ENCODE results near the gene LAMA2. TPM values are rescaled to one million over a fixed set of nuclear protein-coding genes. Genes with fewer than 3 reads are reported as not detected.

Gene LAMA2
- total and polyA plus RNA-seq, 2 donors (not counting 3 experiments of a cell fraction or from before 2014, with no cell fraction given), result 0.51 to 0.75 TPM

DNA sequence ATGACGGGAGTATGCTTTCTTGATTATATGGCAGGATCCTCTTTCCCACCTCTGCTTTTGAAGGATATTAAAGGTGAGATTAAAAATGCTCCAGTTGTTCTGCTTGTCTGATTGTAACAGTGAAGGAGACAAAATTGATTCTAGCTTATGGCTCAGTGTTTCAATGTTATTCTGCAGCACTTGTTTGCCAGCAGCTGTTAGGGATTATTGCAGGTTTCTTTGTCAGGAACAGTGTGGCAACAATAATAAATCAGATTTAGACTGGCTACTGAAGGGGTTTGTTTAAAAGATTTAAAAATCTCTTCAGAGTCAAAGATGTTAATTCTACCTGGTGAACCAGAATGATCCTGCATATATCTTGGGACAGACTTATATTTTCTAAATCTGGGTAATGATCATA is 126.9 kb downstream of the LAMA2 start:
- no peaks in the 10 kb centered on the region for H3K9me1 ChIP-seq (replicated peaks; ENCODE audit: control insufficient read depth, extremely low read depth, insufficient read depth, low read length)
- no TSS peak for BruUV-seq (replicated peaks)
- TF ChIP-seq MYC (IDR thresholded peaks at IDR 0.05; ENCODE audit: low read depth, low read length), result no peak
- TF ChIP-seq JUN (IDR thresholded peaks at IDR 0.05; ENCODE audit: borderline replicate concordance, insufficient read depth, insufficient read length, low read depth), result no peak
- TF ChIP-seq, protein P1, sequence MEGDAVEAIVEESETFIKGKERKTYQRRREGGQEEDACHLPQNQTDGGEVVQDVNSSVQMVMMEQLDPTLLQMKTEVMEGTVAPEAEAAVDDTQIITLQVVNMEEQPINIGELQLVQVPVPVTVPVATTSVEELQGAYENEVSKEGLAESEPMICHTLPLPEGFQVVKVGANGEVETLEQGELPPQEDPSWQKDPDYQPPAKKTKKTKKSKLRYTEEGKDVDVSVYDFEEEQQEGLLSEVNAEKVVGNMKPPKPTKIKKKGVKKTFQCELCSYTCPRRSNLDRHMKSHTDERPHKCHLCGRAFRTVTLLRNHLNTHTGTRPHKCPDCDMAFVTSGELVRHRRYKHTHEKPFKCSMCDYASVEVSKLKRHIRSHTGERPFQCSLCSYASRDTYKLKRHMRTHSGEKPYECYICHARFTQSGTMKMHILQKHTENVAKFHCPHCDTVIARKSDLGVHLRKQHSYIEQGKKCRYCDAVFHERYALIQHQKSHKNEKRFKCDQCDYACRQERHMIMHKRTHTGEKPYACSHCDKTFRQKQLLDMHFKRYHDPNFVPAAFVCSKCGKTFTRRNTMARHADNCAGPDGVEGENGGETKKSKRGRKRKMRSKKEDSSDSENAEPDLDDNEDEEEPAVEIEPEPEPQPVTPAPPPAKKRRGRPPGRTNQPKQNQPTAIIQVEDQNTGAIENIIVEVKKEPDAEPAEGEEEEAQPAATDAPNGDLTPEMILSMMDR (IDR thresholded peaks at IDR 0.05; ENCODE audit: extremely low read depth in 1 of 2, insufficient read depth in 1 of 2, low read depth in 1 of 2, low read length in 2 of 2), result no peak
- TF ChIP-seq POLR2A (IDR thresholded peaks at IDR 0.05; ENCODE audit: low read depth, low read length), result no peak
- TF ChIP-seq FOS (IDR thresholded peaks at IDR 0.05; ENCODE audit: borderline replicate concordance, insufficient read depth, low read length), result no peak
- TF ChIP-seq, protein P2, sequence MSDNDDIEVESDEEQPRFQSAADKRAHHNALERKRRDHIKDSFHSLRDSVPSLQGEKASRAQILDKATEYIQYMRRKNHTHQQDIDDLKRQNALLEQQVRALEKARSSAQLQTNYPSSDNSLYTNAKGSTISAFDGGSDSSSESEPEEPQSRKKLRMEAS (IDR thresholded peaks at IDR 0.05; ENCODE audit: insufficient read depth, insufficient read length), result no peak
- no peak overlapping the region for H2AFZ ChIP-seq (ENCODE audit: low read depth, low read length)
- dilution Hi-C loops (cut with MboI; ENCODE audit: extremely low pct_ligation_motif_present, low sequenced_read_pairs), result no loop called here
- no peaks in the 10 kb centered on the region for H4K20me1 ChIP-seq (replicated peaks; ENCODE audit: control insufficient read depth, extremely low read depth, insufficient read depth, low read length)
- intact Hi-C loops (cut with micrococcal nuclease), result no loop called here
- FAIRE-seq, result no peak
- no peaks in the 10 kb centered on the region for H3K4me1 ChIP-seq (ENCODE audit: control insufficient read depth, extremely low read depth, insufficient read depth, low read length)
- peaks cover 2 to 4% of the 10 kb centered on the region in 2 experiments for H3K27me3 ChIP-seq (ENCODE audit: control insufficient read depth in 2 of 2, insufficient read depth in 2 of 2, low read length in 2 of 2)
- no peaks in the 10 kb centered on the region for H3K79me2 ChIP-seq (ENCODE audit: control insufficient read depth, insufficient read depth, low read length)
- no peaks in the 10 kb centered on the region for H3K9me3 ChIP-seq (replicated peaks; ENCODE audit: control insufficient read depth, insufficient read depth, low read length)
- H3K4me3 ChIP-seq (replicated peaks in 1 of 3; ENCODE audit: insufficient read depth in 1 of 3, low read depth in 1 of 3, low read length in 3 of 3), result no peak overlapping the region
- no peak overlapping the region for H3K27ac ChIP-seq (ENCODE audit: insufficient read depth, low read depth, low read length)
- CTCF ChIA-PET, result interaction anchor here (0.7 kb wide), 1 partner anchor 361 kb away, joined by 3 read pairs; no protein-coding TSS in a partner anchor
- POLR2A ChIA-PET, result no interaction called here
- H3K9ac ChIP-seq (replicated peaks; ENCODE audit: extremely low read depth, insufficient read depth, low read length), result no peak overlapping the region
- H3K36me3 ChIP-seq (ENCODE audit: control insufficient read depth in 2 of 2, extremely low read depth in 1 of 2, insufficient read depth in 2 of 2, low read length in 2 of 2), result no peaks in the 10 kb centered on the region
- DNase-seq (ENCODE audit: low read depth, low spot score), result no peak
- H3K4me2 ChIP-seq (ENCODE audit: insufficient read depth, low read length), result no peak overlapping the region

GRCh38 chr6:129014302-129014701 is 131.4 kb downstream of the LAMA2 start:
- Histone ChIP-seq H4K20me1 (replicated peaks; ENCODE audit: control insufficient read depth, extremely low read depth, insufficient read depth, low read length) (no peaks in the 10 kb centered on the region), H3K27ac (ENCODE audit: insufficient read depth, low read depth, low read length) (no peak overlapping the region), H3K9ac (replicated peaks; ENCODE audit: extremely low read depth, insufficient read depth, low read length) (no peak overlapping the region), H3K79me2 (ENCODE audit: control insufficient read depth, insufficient read depth, low read length) (no peaks in the 10 kb centered on the region), H3K4me2 (ENCODE audit: insufficient read depth, low read length) (no peak overlapping the region), H3K9me1 (replicated peaks; ENCODE audit: control insufficient read depth, extremely low read depth, insufficient read depth, low read length) (no peaks in the 10 kb centered on the region), H3K27me3 (ENCODE audit: control insufficient read depth in 2 of 2, insufficient read depth in 2 of 2, low read length in 2 of 2) (peaks cover 2 to 4% of the 10 kb centered on the region in 2 experiments), H2AFZ (ENCODE audit: low read depth, low read length) (no peak overlapping the region), H3K9me3 (replicated peaks; ENCODE audit: control insufficient read depth, insufficient read depth, low read length) (no peaks in the 10 kb centered on the region), H3K4me1 (ENCODE audit: control insufficient read depth, extremely low read depth, insufficient read depth, low read length) (no peaks in the 10 kb centered on the region), H3K36me3 (ENCODE audit: control insufficient read depth in 2 of 2, extremely low read depth in 1 of 2, insufficient read depth in 2 of 2, low read length in 2 of 2) (no peaks in the 10 kb centered on the region), H3K4me3 (replicated peaks in 1 of 3; ENCODE audit: insufficient read depth in 1 of 3, low read depth in 1 of 3, low read length in 3 of 3) (no peak overlapping the region)
- dilution Hi-C loops (cut with MboI; ENCODE audit: extremely low pct_ligation_motif_present, low sequenced_read_pairs), result no loop called here
- intact Hi-C loops (cut with micrococcal nuclease), result no loop called here
- CTCF ChIA-PET, result no interaction called here
- POLR2A ChIA-PET, result no interaction called here
- FAIRE-seq (no peak), DNase-seq (ENCODE audit: low read depth, low spot score) (no peak)
- no peak for TF ChIP-seq POLR2A (IDR thresholded peaks at IDR 0.05; ENCODE audit: low read depth, low read length)
- TF ChIP-seq, protein P1 (IDR thresholded peaks at IDR 0.05; ENCODE audit: extremely low read depth in 1 of 2, insufficient read depth in 1 of 2, low read depth in 1 of 2, low read length in 2 of 2), result no peak
- TF ChIP-seq GATA2 (IDR thresholded peaks at IDR 0.05; ENCODE audit: insufficient read depth, insufficient read length, low read depth, low read length), result no peak
- no peak for TF ChIP-seq POLR2AphosphoS5 (IDR thresholded peaks at IDR 0.05; ENCODE audit: insufficient read depth, low read depth, low read length)
- TF ChIP-seq FOS (IDR thresholded peaks at IDR 0.05; ENCODE audit: borderline replicate concordance, insufficient read depth, low read length), result no peak
- TF ChIP-seq JUN (IDR thresholded peaks at IDR 0.05; ENCODE audit: borderline replicate concordance, insufficient read depth, insufficient read length, low read depth), result no peak
- TF ChIP-seq MYC (IDR thresholded peaks at IDR 0.05; ENCODE audit: low read depth, low read length), result no peak
- no peak for TF ChIP-seq EZH2 (IDR thresholded peaks at IDR 0.05; ENCODE audit: borderline replicate concordance, low read depth, low read length, severe bottlenecking)
- TF ChIP-seq, protein P2 (IDR thresholded peaks at IDR 0.05; ENCODE audit: insufficient read depth, insufficient read length), result no peak
- no TSS peak for BruUV-seq (replicated peaks)

All from endothelial cell of umbilical vein (primary cell).